K562 (cell line): ENCODE measurements around the gene TMEM176A. TPM values are rescaled to one million over a fixed set of nuclear protein-coding genes. Genes with fewer than 3 reads are reported as not detected.

Experiments used
- ATAC-seq: fragments of 200-7000 bp; cut with Tn5 transposase; 3 replicates; pipeline ENCODE4 v1.9.1; 2020; ENCODE audit warnings: moderate library complexity
- BruUV-seq: library from RNA; stranded (reverse); fragments of 400-500 nt; replicated peaks from 2 replicates; lab custom pipeline; 2021; lab: Mats Ljungman, UMichigan
- CTCF ChIA-PET: fragments of 300-600 bp; formaldehyde crosslinking; extraction: SDS; loops from one replicate; lab custom pipeline; 2021; ENCODE audit warnings: low intra/inter-chr PET ratio; lab: Yijun Ruan, JAX
- POLR2A ChIA-PET: fragments of 300-600, 350-650 bp; sonication (Branson Sonifier 250); formaldehyde crosslinking; extraction: SDS; loops from one replicate; lab custom pipeline; 2021; ENCODE audit warnings: antibody characterized with exemption, inconsistent platforms; lab: Yijun Ruan, JAX
- DNase-seq, 4 experiments: peaks; one replicate each; pipeline versions ENCODE4 v3.0.0 to v3.0.0-alpha.2; 2011 to 2018; ENCODE audit warnings: low spot score in 3 of 4, mixed read lengths in 3 of 4; ENCODE audit errors: extremely low read depth in 1 of 4
- FAIRE-seq: peaks from 2 replicates; lab custom pipeline; 2011; peaks lifted over from hg19 to GRCh38; lab: Jason Lieb, UNC
- H2AFZ ChIP-seq: 2 replicates; pipeline ENCODE4 v1.6.0; 2011; ENCODE audit warnings: low read depth, low read length, control low read depth, inconsistent platforms
- H3K27ac ChIP-seq: fragments of 200-600 bp; 3 replicates; pipeline ENCODE4 v1.8.0; 2011; ENCODE audit warnings: low read depth, mild to moderate bottlenecking, control low read depth, inconsistent platforms, low read length, moderate library complexity, mixed read lengths; ENCODE audit errors: extremely low read depth
- H3K27me3 ChIP-seq, 2 experiments: fragments of 300-600 bp in 1 of 2; 2 replicates in 1 of 2; 3 replicates in 1 of 2; pipeline versions ENCODE4 v1.6.0 to v1.8.0; 2011; ENCODE audit warnings: inconsistent platforms in 2 of 2, low read length in 2 of 2, mild to moderate bottlenecking in 1 of 2, mixed read lengths in 1 of 2, moderate library complexity in 1 of 2; ENCODE audit not compliant: control insufficient read depth in 2 of 2, insufficient read depth in 2 of 2
- H3K36me3 ChIP-seq: fragments of 300-600 bp; 3 replicates; pipeline ENCODE4 v1.8.0; 2011; ENCODE audit warnings: mild to moderate bottlenecking, low read length, inconsistent platforms; ENCODE audit not compliant: control insufficient read depth, insufficient read depth
- H3K4me1 ChIP-seq, 2 experiments: fragments of 200-600 bp in 1 of 2; replicated peaks in 1 of 2; 2 replicates in 1 of 2; 3 replicates in 1 of 2; pipeline versions ENCODE4 v1.5.1 to v1.8.0; 2011; ENCODE audit warnings: inconsistent platforms in 2 of 2, low read length in 2 of 2, mild to moderate bottlenecking in 1 of 2, mixed read lengths in 1 of 2, moderate library complexity in 1 of 2; ENCODE audit not compliant: control insufficient read depth in 2 of 2, insufficient read depth in 2 of 2
- H3K4me2 ChIP-seq: 2 replicates; pipeline ENCODE4 v1.6.1; 2011; ENCODE audit warnings: low read length, control low read depth, inconsistent platforms, mixed read lengths; ENCODE audit not compliant: insufficient read depth
- H3K4me3 ChIP-seq: fragments of 200-600 bp; sonication (generic), shearing (Covaris generic); 2 replicates; pipeline ENCODE4 v1.5.1; 2016; ENCODE audit warnings: control low read depth, inconsistent platforms
- H3K79me2 ChIP-seq: fragments of 200-600 bp; 3 replicates; pipeline ENCODE4 v1.8.0; 2011; ENCODE audit warnings: low read length, inconsistent platforms; ENCODE audit not compliant: control insufficient read depth, insufficient read depth
- H3K9ac ChIP-seq, 2 experiments: 2 replicates each; pipeline versions ENCODE4 v1.6.0 to v1.6.1; 2011; ENCODE audit warnings: low read depth in 2 of 2, low read length in 2 of 2, control low read depth in 1 of 2, inconsistent platforms in 1 of 2, mild to moderate bottlenecking in 1 of 2, mixed read lengths in 1 of 2; ENCODE audit not compliant: insufficient read depth in 1 of 2
- H3K9me1 ChIP-seq: one replicate; pipeline ENCODE4 v1.6.0; 2011; ENCODE audit warnings: inconsistent platforms, mild to moderate bottlenecking, low read length, moderate library complexity; ENCODE audit not compliant: control insufficient read depth, insufficient read depth
- H3K9me3 ChIP-seq: replicated peaks from 2 replicates; pipeline ENCODE4 v1.5.1; 2011; ENCODE audit warnings: low read depth, low read length, inconsistent platforms; ENCODE audit not compliant: control insufficient read depth, insufficient read depth
- H4K20me1 ChIP-seq: replicated peaks from 2 replicates; pipeline ENCODE4 v1.6.1; 2011; ENCODE audit warnings: low read length, inconsistent platforms, mixed read lengths; ENCODE audit not compliant: control insufficient read depth, insufficient read depth
- DMBX1 ChIP-seq: fragments of 250-450 bp; sonication (Bioruptor Pico); IDR thresholded peaks from 2 replicates; pipeline ENCODE4 v1.8.0; 2022; ENCODE audit warnings: inconsistent platforms, mild to moderate bottlenecking, moderate library complexity, borderline replicate concordance
- ELF4 ChIP-seq: fragments of 450-650 bp; formaldehyde crosslinking; IDR thresholded peaks from 2 replicates; pipeline ENCODE4 v1.4.0; 2022; ENCODE audit warnings: missing genetic modification characterization
- MYBL2 ChIP-seq, 2 experiments: fragments of 450-650 bp in 1 of 2; sonication (generic) in 1 of 2; formaldehyde crosslinking in 1 of 2; IDR thresholded peaks; 2 replicates each; pipeline versions ENCODE4 v1.6.1 to v1.8.1; 2017 to 2022; ENCODE audit warnings: borderline replicate concordance in 1 of 2, inconsistent platforms in 1 of 2, low read depth in 1 of 2, mild to moderate bottlenecking in 1 of 2, missing genetic modification reagents in 1 of 2, moderate library complexity in 1 of 2
- RFX7 ChIP-seq: fragments of 250-450 bp; sonication (Bioruptor Pico); IDR thresholded peaks from 2 replicates; pipeline ENCODE4 v1.5.1; 2021; ENCODE audit warnings: mild to moderate bottlenecking
- TCF7 ChIP-seq: sonication (generic); IDR thresholded peaks from 2 replicates; pipeline ENCODE4 v1.6.1; 2016; ENCODE audit warnings: antibody characterized with exemption, borderline replicate concordance
- TGIF2 ChIP-seq: sonication (generic); formaldehyde crosslinking; IDR thresholded peaks from 2 replicates; pipeline ENCODE4 v1.8.1; 2022; ENCODE audit warnings: mild to moderate bottlenecking, missing genetic modification reagents, moderate library complexity
- ZNF589 ChIP-seq: fragments of 200-800 bp; sonication (Bioruptor generic); IDR thresholded peaks from 2 replicates; pipeline ENCODE4 v1.6.1; 2016; ENCODE audit warnings: low read depth, missing genetic modification characterization, missing compliant biosample characterization
- WGBS: fragments of 100-300 bp; shearing (Covaris generic); methylation state at CpG from one replicate; pipeline ENCODE4 v1.1.6; 2016; ENCODE audit warnings: low coverage, mixed read lengths; ENCODE audit not compliant: insufficient coverage; ENCODE audit errors: missing lambda C conversion rate; 5-methylcytosine and 5-hydroxymethylcytosine counted together
- in situ Hi-C: fragments of 300-500 bp; cut with MboI; formaldehyde crosslinking; loops from 4 replicates; pipeline ENCODE4 v1.15.0; 2018; ENCODE audit warnings: inconsistent platforms, mixed read lengths
- intact Hi-C: fragments of 100-400 bp; cut with micrococcal nuclease; formaldehyde crosslinking; loops from 2 replicates; pipeline ENCODE4 v1.14.2; 2022
- polyA plus RNA-seq, 8 experiments: library from polyadenylated mRNA; depleted of rRNA in 4 of 8; stranded (reverse) in 5 of 8; unstranded in 3 of 8; fragments of >200 nt; fragmentation: Nextera tagmentation in 2 of 8; fragmentation: Illumina TruSeq in 1 of 8; extraction: Ambion mirVana in 2 of 8; extraction: Trizol in 1 of 8; gene quantifications; 2 replicates each; pipeline versions ENCODE4 v1.2.1 to v1.2.3, GENCODE V29; 2011 to 2014; ENCODE audit warnings: inconsistent platforms in 1 of 8, missing spikeins in 1 of 8
- total RNA-seq, 7 experiments: library from RNA; depleted of rRNA in 6 of 7; stranded (reverse); fragments of >200 nt in 6 of 7; fragmentation: Illumina TruSeq in 2 of 7; extraction: Trizol in 2 of 7; gene quantifications; 2 replicates each; pipeline versions ENCODE4 v1.2.1 to v1.2.3, GENCODE V29; 2011 to 2021; ENCODE audit warnings: low replicate concordance in 1 of 7
- TF ChIP-seq, protein P1 (sequence below): sonication (generic); formaldehyde crosslinking; IDR thresholded peaks from 2 replicates; pipeline ENCODE4 v1.8.1; 2023; ENCODE audit warnings: mild to moderate bottlenecking, missing genetic modification reagents
- TF ChIP-seq, protein P2 (sequence below): sonication (generic); formaldehyde crosslinking; IDR thresholded peaks from 2 replicates; pipeline ENCODE4 v1.8.0; 2023; ENCODE audit warnings: missing genetic modification reagents, mild to moderate bottlenecking, borderline replicate concordance
- TF ChIP-seq, protein P3 (sequence below): fragments of 250-450 bp; sonication (Bioruptor Pico); IDR thresholded peaks from 2 replicates; pipeline ENCODE4 v1.4.0; 2020; ENCODE audit warnings: mild to moderate bottlenecking, moderate library complexity, borderline replicate concordance

TMEM176A gene
- total and polyA plus RNA-seq, 9 of the 15 experiments (the other 6 are each of a cell fraction or from before 2014, with no cell fraction given) = 0.31 TPM; not detected in 8

DNA sequence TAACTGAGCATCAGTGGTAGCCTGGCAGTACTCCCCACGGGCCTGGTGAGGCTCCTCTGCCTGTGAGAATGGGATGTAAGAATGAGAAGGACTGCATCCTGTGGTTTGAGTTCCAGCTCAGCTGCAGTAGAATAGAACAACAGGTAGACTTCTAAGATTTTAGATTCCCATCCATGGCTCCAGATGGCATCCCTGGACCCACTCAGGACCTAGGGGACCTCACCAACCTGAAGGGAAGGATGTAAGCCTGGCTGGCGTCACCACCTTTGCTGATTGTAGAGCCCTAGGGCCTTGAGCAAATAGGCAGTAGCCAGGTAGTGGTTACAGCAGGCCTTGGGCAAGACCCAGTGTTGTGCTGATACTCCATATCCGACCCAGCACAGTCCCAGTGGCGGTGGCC lies 42.1 kb downstream of the TMEM176A start:
- Histone ChIP-seq H3K4me2 (no peak overlapping the region), H3K4me1 (no peaks in the 10 kb centered on the region), H3K9me1 (no peaks in the 10 kb centered on the region), H3K36me3 (no peaks in the 10 kb centered on the region), H3K27ac (no peak overlapping the region), H2AFZ (no peak overlapping the region), H3K27me3 (peaks cover 57 to 79% of the 10 kb centered on the region in 2 experiments), H3K79me2 (no peaks in the 10 kb centered on the region), H4K20me1 (no peaks in the 10 kb centered on the region), H3K9ac (no peak overlapping the region), H3K9me3 (no peaks in the 10 kb centered on the region), H3K4me3 (no peak overlapping the region)
- ATAC-seq = no peak
- intact Hi-C loops = no loop called here
- no peak for FAIRE-seq
- DNase-seq = no peak
- 0% methylated on average over 4 of the region's 4 CpGs for WGBS
- CTCF ChIA-PET = no interaction called here
- POLR2A ChIA-PET = interaction anchor here (0.6 to 1.4 kb wide), 3 partner anchors 18 to 95 kb away, joined by 3 to 5 read pairs (median 4); no protein-coding TSS in a partner anchor
- TF ChIP-seq RFX7 (CRISPR knock-in tag) (no peak), DMBX1 (CRISPR knock-in tag) (no peak), TGIF2 (CRISPR knock-in tag) (no peak), MYBL2 (IDR thresholded peaks at IDR 0.05; ENCODE audit: low read depth) (no peak), MYBL2 (CRISPR knock-in tag; IDR thresholded peaks at IDR 0.05; ENCODE audit: borderline replicate concordance) (no peak), TCF7 (no peak), ELF4 (CRISPR knock-in tag) (no peak), ZNF589 (no peak)
- TF ChIP-seq, protein P1, sequence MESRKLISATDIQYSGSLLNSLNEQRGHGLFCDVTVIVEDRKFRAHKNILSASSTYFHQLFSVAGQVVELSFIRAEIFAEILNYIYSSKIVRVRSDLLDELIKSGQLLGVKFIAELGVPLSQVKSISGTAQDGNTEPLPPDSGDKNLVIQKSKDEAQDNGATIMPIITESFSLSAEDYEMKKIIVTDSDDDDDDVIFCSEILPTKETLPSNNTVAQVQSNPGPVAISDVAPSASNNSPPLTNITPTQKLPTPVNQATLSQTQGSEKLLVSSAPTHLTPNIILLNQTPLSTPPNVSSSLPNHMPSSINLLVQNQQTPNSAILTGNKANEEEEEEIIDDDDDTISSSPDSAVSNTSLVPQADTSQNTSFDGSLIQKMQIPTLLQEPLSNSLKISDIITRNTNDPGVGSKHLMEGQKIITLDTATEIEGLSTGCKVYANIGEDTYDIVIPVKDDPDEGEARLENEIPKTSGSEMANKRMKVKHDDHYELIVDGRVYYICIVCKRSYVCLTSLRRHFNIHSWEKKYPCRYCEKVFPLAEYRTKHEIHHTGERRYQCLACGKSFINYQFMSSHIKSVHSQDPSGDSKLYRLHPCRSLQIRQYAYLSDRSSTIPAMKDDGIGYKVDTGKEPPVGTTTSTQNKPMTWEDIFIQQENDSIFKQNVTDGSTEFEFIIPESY (CRISPR knock-in tag) = no peak
- TF ChIP-seq, protein P2, sequence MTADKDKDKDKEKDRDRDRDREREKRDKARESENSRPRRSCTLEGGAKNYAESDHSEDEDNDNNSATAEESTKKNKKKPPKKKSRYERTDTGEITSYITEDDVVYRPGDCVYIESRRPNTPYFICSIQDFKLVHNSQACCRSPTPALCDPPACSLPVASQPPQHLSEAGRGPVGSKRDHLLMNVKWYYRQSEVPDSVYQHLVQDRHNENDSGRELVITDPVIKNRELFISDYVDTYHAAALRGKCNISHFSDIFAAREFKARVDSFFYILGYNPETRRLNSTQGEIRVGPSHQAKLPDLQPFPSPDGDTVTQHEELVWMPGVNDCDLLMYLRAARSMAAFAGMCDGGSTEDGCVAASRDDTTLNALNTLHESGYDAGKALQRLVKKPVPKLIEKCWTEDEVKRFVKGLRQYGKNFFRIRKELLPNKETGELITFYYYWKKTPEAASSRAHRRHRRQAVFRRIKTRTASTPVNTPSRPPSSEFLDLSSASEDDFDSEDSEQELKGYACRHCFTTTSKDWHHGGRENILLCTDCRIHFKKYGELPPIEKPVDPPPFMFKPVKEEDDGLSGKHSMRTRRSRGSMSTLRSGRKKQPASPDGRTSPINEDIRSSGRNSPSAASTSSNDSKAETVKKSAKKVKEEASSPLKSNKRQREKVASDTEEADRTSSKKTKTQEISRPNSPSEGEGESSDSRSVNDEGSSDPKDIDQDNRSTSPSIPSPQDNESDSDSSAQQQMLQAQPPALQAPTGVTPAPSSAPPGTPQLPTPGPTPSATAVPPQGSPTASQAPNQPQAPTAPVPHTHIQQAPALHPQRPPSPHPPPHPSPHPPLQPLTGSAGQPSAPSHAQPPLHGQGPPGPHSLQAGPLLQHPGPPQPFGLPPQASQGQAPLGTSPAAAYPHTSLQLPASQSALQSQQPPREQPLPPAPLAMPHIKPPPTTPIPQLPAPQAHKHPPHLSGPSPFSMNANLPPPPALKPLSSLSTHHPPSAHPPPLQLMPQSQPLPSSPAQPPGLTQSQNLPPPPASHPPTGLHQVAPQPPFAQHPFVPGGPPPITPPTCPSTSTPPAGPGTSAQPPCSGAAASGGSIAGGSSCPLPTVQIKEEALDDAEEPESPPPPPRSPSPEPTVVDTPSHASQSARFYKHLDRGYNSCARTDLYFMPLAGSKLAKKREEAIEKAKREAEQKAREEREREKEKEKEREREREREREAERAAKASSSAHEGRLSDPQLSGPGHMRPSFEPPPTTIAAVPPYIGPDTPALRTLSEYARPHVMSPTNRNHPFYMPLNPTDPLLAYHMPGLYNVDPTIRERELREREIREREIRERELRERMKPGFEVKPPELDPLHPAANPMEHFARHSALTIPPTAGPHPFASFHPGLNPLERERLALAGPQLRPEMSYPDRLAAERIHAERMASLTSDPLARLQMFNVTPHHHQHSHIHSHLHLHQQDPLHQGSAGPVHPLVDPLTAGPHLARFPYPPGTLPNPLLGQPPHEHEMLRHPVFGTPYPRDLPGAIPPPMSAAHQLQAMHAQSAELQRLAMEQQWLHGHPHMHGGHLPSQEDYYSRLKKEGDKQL = no peak
- TF ChIP-seq, protein P3, sequence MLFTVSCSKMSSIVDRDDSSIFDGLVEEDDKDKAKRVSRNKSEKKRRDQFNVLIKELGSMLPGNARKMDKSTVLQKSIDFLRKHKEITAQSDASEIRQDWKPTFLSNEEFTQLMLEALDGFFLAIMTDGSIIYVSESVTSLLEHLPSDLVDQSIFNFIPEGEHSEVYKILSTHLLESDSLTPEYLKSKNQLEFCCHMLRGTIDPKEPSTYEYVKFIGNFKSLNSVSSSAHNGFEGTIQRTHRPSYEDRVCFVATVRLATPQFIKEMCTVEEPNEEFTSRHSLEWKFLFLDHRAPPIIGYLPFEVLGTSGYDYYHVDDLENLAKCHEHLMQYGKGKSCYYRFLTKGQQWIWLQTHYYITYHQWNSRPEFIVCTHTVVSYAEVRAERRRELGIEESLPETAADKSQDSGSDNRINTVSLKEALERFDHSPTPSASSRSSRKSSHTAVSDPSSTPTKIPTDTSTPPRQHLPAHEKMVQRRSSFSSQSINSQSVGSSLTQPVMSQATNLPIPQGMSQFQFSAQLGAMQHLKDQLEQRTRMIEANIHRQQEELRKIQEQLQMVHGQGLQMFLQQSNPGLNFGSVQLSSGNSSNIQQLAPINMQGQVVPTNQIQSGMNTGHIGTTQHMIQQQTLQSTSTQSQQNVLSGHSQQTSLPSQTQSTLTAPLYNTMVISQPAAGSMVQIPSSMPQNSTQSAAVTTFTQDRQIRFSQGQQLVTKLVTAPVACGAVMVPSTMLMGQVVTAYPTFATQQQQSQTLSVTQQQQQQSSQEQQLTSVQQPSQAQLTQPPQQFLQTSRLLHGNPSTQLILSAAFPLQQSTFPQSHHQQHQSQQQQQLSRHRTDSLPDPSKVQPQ (CRISPR knock-in tag) = no peak
- BruUV-seq = no TSS peak
- in situ Hi-C loops = no loop called here
